HL-60 (cell line): Measurements from ENCODE around the gene STKLD1.

Source experiments
- DNase-seq, 2 experiments: peaks; one replicate each; pipeline ENCODE4 v3.0.0-alpha.2; 2010 to 2020; ENCODE audit warnings: low read depth in 1 of 2, low spot score in 1 of 2
- H3K27ac ChIP-seq: fragments of 250-450 bp; sonication (Bioruptor Pico); replicated peaks from 2 replicates; pipeline ENCODE4 v1.5.1; 2020; ENCODE audit warnings: mild to moderate bottlenecking, moderate library complexity
- H3K27me3 ChIP-seq: fragments of 250-450 bp; sonication (Bioruptor Pico); 2 replicates; pipeline ENCODE4 v1.5.1; 2021; ENCODE audit warnings: mild to moderate bottlenecking, moderate library complexity; ENCODE audit not compliant: insufficient read depth, poor library complexity, severe bottlenecking
- H3K4me3 ChIP-seq: replicated peaks from 2 replicates; pipeline ENCODE4 v1.5.1; 2011; ENCODE audit warnings: mild to moderate bottlenecking, control low read depth, low read length; ENCODE audit not compliant: insufficient read depth
- CTCF ChIP-seq: IDR thresholded peaks from one replicate; pipeline ENCODE4 v1.5.1; 2011; ENCODE audit warnings: low read length, control low read depth, inconsistent platforms; ENCODE audit not compliant: insufficient read depth
- GABPA ChIP-seq: IDR thresholded peaks from 2 replicates; pipeline ENCODE4 v1.6.1; 2012; ENCODE audit warnings: low read depth
- POLR2AphosphoS5 ChIP-seq: IDR thresholded peaks from 2 replicates; pipeline ENCODE4 v1.6.1; 2012; ENCODE audit warnings: low read depth
- REST ChIP-seq: IDR thresholded peaks from 2 replicates; pipeline ENCODE4 v1.6.1; 2012; ENCODE audit warnings: low read depth; ENCODE audit not compliant: insufficient replicate concordance
- SPI1 ChIP-seq: IDR thresholded peaks from 2 replicates; pipeline ENCODE4 v1.6.1; 2012; ENCODE audit warnings: low read depth, mild to moderate bottlenecking, borderline replicate concordance

STKLD1 gene

GRCh38 chr9:133419005-133419404 lies 42.8 kb downstream of the STKLD1 start:
- Histone ChIP-seq H3K4me3 (no peak overlapping the region), H3K27me3 (no peaks in the 10 kb centered on the region), H3K27ac (no peak overlapping the region)
- no peak for TF ChIP-seq REST
- no peak for TF ChIP-seq SPI1
- TF ChIP-seq GABPA = no peak
- TF ChIP-seq POLR2AphosphoS5 = no peak
- no peak for TF ChIP-seq CTCF
- DNase-seq = no peak

- TF ChIP-seq REST (no peak), POLR2AphosphoS5 (no peak), SPI1 (no peak), GABPA (no peak), CTCF (no peak)
- DNase-seq = no peak
- Histone ChIP-seq H3K27ac (no peak overlapping the region), H3K27me3 (no peaks in the 10 kb centered on the region), H3K4me3 (no peak overlapping the region)
Observed at GRCh38 chr9:133420392-133420827, 44.2 kb downstream of the STKLD1 start.

- Histone ChIP-seq H3K4me3 (no peak within 1 kb of the TSS), H3K27ac (no peak within 1 kb of the TSS), H3K27me3 (peaks cover 3% of the 10 kb centered on the region)
- DNase-seq = no peak
- no peak for TF ChIP-seq REST
Observed at GRCh38 chr9:133421615-133422542, 45.7 kb downstream of the STKLD1 start, which contains the start of gene ADAMTS13. ADAMTS13 (plus strand) TSS chr9:133422367; CDS start chr9:133422444, 77 bp downstream.
